Erythroblast (primary cell): Measurements from ENCODE around the gene ITPR3.

Source experiments
- GATA1 ChIP-seq: IDR thresholded peaks from 2 replicates; pipeline ENCODE4 v1.6.1; 2011; ENCODE audit warnings: low read depth, mild to moderate bottlenecking, control low read depth, low read length, moderate library complexity
- POLR2A ChIP-seq: IDR thresholded peaks from 2 replicates; pipeline ENCODE4 v1.6.1; 2011; ENCODE audit warnings: mild to moderate bottlenecking, low read length

DNA sequence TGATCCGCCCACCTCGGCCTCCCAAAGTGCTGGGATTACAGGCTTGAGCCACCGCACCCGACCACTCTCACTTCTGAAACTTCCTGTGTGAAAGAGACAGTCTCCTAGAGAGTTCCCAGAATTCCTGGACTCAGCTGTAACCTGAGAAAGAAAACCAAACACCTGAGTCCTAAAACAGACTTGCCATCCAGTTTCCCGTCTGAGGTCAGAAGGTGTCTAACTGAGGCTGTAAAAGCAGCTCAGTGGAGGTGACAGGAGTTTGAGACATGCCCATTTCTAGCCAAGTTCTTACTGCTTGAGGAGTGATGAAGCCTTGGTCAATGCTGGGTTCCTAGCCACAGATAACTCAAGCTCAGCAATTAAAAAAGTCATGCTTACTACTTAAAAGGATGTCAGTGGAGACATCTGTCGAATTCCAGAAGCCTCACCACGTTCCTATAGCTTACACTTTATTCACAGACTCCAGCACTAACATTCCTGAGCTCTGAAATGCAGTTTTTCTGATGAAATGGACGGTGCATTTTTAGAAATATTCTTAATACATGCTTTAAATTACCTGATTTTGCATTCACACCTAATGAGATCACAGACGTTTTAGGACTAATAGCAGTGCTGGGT, 84.3 kb downstream of the ITPR3 start:
- TF ChIP-seq POLR2A (no peak), GATA1 (no peak)
